GM10266 (cell line): ENCODE measurements around the gene DNAI1.

Experiments
- DNase-seq: peaks from one replicate; pipeline ENCODE4 v3.0.0; 2012; ENCODE audit errors: extremely low spot score
- CTCF ChIP-seq: IDR thresholded peaks from 2 replicates; pipeline ENCODE4 v1.5.1; 2012; ENCODE audit warnings: mild to moderate bottlenecking, low read depth; ENCODE audit not compliant: control insufficient read depth, insufficient read depth; ENCODE audit errors: missing control alignments

DNAI1 gene

GRCh38 chr9:34490360-34490759, 31.8 kb downstream of the DNAI1 start:
- TF ChIP-seq CTCF: no peak
- no peak for DNase-seq

GRCh38 chr9:34490760-34491159, 32.2 kb downstream of the DNAI1 start:
- TF ChIP-seq CTCF: no peak
- DNase-seq: no peak

- TF ChIP-seq CTCF: no peak
- no peak for DNase-seq
Measured at GRCh38 chr9:34491596-34491995, 33.0 kb downstream of the DNAI1 start.

- DNase-seq: no peak
- no peak for TF ChIP-seq CTCF
Measured at GRCh38 chr9:34492051-34492450, 33.4 kb downstream of the DNAI1 start.

- DNase-seq: no peak
- TF ChIP-seq CTCF: no peak
Measured at GRCh38 chr9:34493972-34494535, 35.4 kb downstream of the DNAI1 start.

- TF ChIP-seq CTCF: no peak
- no peak for DNase-seq
Measured at GRCh38 chr9:34496149-34496712, 37.6 kb downstream of the DNAI1 start.

GRCh38 chr9:34498553-34498952, 39.9 kb downstream of the DNAI1 start:
- no peak for DNase-seq
- TF ChIP-seq CTCF: no peak
